T-helper 2 cell treated with Interferon-gamma antibody and Interleukin-4, amounts not matched to agents 5 μg/mL and 100 μg/mL, for 36 hours (primary cell): ENCODE data around the gene KCNJ18.
"Not testable (repeated sequence)": the region's sequence is repeated elsewhere in the genome, so short reads cannot be mapped to it uniquely, and the experiment has no call there.

ENCODE experiments used
- DNase-seq: peaks from one replicate; pipeline ENCODE4 v3.0.0; 2021; ENCODE audit warnings: low spot score
- H3K27ac Mint-ChIP-seq: one replicate; pipeline ENCODE4 v1.8.0; 2021; ENCODE audit warnings: mild to moderate bottlenecking, mixed read lengths
- H3K27me3 Mint-ChIP-seq: one replicate; pipeline ENCODE4 v1.8.0; 2021; ENCODE audit warnings: low read depth, mixed read lengths
- H3K36me3 Mint-ChIP-seq: one replicate; pipeline ENCODE4 v1.8.0; 2021; ENCODE audit warnings: low read depth, mixed read lengths
- H3K4me1 Mint-ChIP-seq: one replicate; pipeline ENCODE4 v1.8.0; 2021; ENCODE audit warnings: low read depth, mixed read lengths
- H3K4me3 Mint-ChIP-seq: one replicate; pipeline ENCODE4 v1.8.0; 2022; ENCODE audit warnings: mild to moderate bottlenecking, moderate library complexity, mixed read lengths
- H3K9me3 Mint-ChIP-seq: one replicate; pipeline ENCODE4 v1.8.0; 2021; ENCODE audit warnings: mixed read lengths

The KCNJ18 gene

GRCh38 chr17:21677126-21677910 is 15.0 kb upstream of the KCNJ18 start:
- no peaks in the 10 kb centered on the region for H3K4me1 Mint-ChIP-seq
- H3K9me3 Mint-ChIP-seq: peaks cover 7% of the 10 kb centered on the region

GRCh38 chr17:21677911-21678310 is 14.4 kb upstream of the KCNJ18 start:
- Mint-ChIP-seq H3K4me3 (no peak overlapping the region), H3K9me3 (peaks cover 7% of the 10 kb centered on the region), H3K36me3 (no peaks in the 10 kb centered on the region), H3K4me1 (no peaks in the 10 kb centered on the region), H3K27me3 (no peaks in the 10 kb centered on the region), H3K27ac (no peak overlapping the region)
- DNase-seq: no peak

More at GRCh38 chr17:21677126-21677910, 15.0 kb upstream of the KCNJ18 start:
- no peak overlapping the region for H3K27ac Mint-ChIP-seq
- H3K27me3 Mint-ChIP-seq: no peaks in the 10 kb centered on the region
- DNase-seq: no peak
- H3K4me3 Mint-ChIP-seq: no peak overlapping the region
- H3K36me3 Mint-ChIP-seq: no peaks in the 10 kb centered on the region

- H3K36me3 Mint-ChIP-seq: no peaks in the 10 kb centered on the region
- no peaks in the 10 kb centered on the region for H3K4me1 Mint-ChIP-seq
- H3K9me3 Mint-ChIP-seq: peaks cover 5% of the 10 kb centered on the region
- no peak overlapping the region for H3K4me3 Mint-ChIP-seq
- H3K27ac Mint-ChIP-seq: no peak overlapping the region
- DNase-seq: no peak
- H3K27me3 Mint-ChIP-seq: no peaks in the 10 kb centered on the region
Observed at GRCh38 chr17:21678393-21679081, 13.8 kb upstream of the KCNJ18 start.

GRCh38 chr17:21679256-21680146 is 12.8 kb upstream of the KCNJ18 start:
- no peak overlapping the region for H3K27ac Mint-ChIP-seq

GRCh38 chr17:21680366-21680765 is 12.0 kb upstream of the KCNJ18 start:
- no peaks in the 10 kb centered on the region for H3K4me1 Mint-ChIP-seq

More at GRCh38 chr17:21679256-21680146, 12.8 kb upstream of the KCNJ18 start:
- H3K4me1 Mint-ChIP-seq: no peaks in the 10 kb centered on the region
- H3K9me3 Mint-ChIP-seq: peaks cover 3% of the 10 kb centered on the region
- H3K36me3 Mint-ChIP-seq: no peaks in the 10 kb centered on the region
- DNase-seq: no peak
- no peaks in the 10 kb centered on the region for H3K27me3 Mint-ChIP-seq
- no peak overlapping the region for H3K4me3 Mint-ChIP-seq

GRCh38 chr17:21680850-21681351 is 11.4 kb upstream of the KCNJ18 start:
- not testable (repeated sequence) for H3K27me3 Mint-ChIP-seq, H3K4me1 Mint-ChIP-seq, H3K27ac Mint-ChIP-seq, H3K9me3 Mint-ChIP-seq, H3K36me3 Mint-ChIP-seq, H3K4me3 Mint-ChIP-seq, DNase-seq

More at GRCh38 chr17:21680366-21680765, 12.0 kb upstream of the KCNJ18 start:
- no peak for DNase-seq
- H3K27ac Mint-ChIP-seq: no peak overlapping the region
- no peak overlapping the region for H3K4me3 Mint-ChIP-seq
- H3K36me3 Mint-ChIP-seq: no peaks in the 10 kb centered on the region
- H3K27me3 Mint-ChIP-seq: no peaks in the 10 kb centered on the region
- H3K9me3 Mint-ChIP-seq: peaks cover 3% of the 10 kb centered on the region

- H3K4me1 Mint-ChIP-seq, H3K4me3 Mint-ChIP-seq, H3K9me3 Mint-ChIP-seq, H3K27me3 Mint-ChIP-seq, DNase-seq, H3K27ac Mint-ChIP-seq, H3K36me3 Mint-ChIP-seq: not testable (repeated sequence)
Observed at GRCh38 chr17:21681576-21681975, 10.7 kb upstream of the KCNJ18 start.

GRCh38 chr17:21682130-21682529 is 10.2 kb upstream of the KCNJ18 start:
- not testable (repeated sequence) for H3K4me1 Mint-ChIP-seq, DNase-seq, H3K4me3 Mint-ChIP-seq, H3K27ac Mint-ChIP-seq, H3K9me3 Mint-ChIP-seq, H3K27me3 Mint-ChIP-seq, H3K36me3 Mint-ChIP-seq

- not testable (repeated sequence) for H3K27me3 Mint-ChIP-seq, H3K4me3 Mint-ChIP-seq, H3K4me1 Mint-ChIP-seq, H3K9me3 Mint-ChIP-seq, H3K27ac Mint-ChIP-seq, DNase-seq, H3K36me3 Mint-ChIP-seq
Observed at GRCh38 chr17:21683142-21683712, 9.1 kb upstream of the KCNJ18 start.

GRCh38 chr17:21683897-21684296 is 8.4 kb upstream of the KCNJ18 start:
- not testable (repeated sequence) for DNase-seq, H3K4me3 Mint-ChIP-seq, H3K9me3 Mint-ChIP-seq, H3K36me3 Mint-ChIP-seq, H3K4me1 Mint-ChIP-seq, H3K27ac Mint-ChIP-seq, H3K27me3 Mint-ChIP-seq

GRCh38 chr17:21684384-21684783 is 7.9 kb upstream of the KCNJ18 start:
- H3K4me1 Mint-ChIP-seq: not testable (repeated sequence)

GRCh38 chr17:21685061-21685795 is 7.1 kb upstream of the KCNJ18 start:
- DNase-seq, H3K27ac Mint-ChIP-seq, H3K4me3 Mint-ChIP-seq, H3K27me3 Mint-ChIP-seq, H3K36me3 Mint-ChIP-seq, H3K9me3 Mint-ChIP-seq, H3K4me1 Mint-ChIP-seq: not testable (repeated sequence)

More at GRCh38 chr17:21684384-21684783, 7.9 kb upstream of the KCNJ18 start:
- not testable (repeated sequence) for H3K4me3 Mint-ChIP-seq, H3K27ac Mint-ChIP-seq, H3K27me3 Mint-ChIP-seq, DNase-seq, H3K9me3 Mint-ChIP-seq, H3K36me3 Mint-ChIP-seq
